T-helper 1 cell treated with Interleukin-12 subunit alpha and Interleukin-12 subunit beta and Interleukin-4 antibody, amounts not matched to agents 30 μg/mL and 1 μg/mL, for 36 hours (primary cell): Measurements from ENCODE around the gene RPS21.
"Not testable (repeated sequence)": the region's sequence is repeated elsewhere in the genome, so short reads cannot be mapped to it uniquely, and the experiment has no call there.

ENCODE experiments used
- H3K27ac Mint-ChIP-seq: one replicate; pipeline ENCODE4 v1.8.0; 2021; ENCODE audit warnings: mild to moderate bottlenecking, mixed read lengths
- H3K27me3 Mint-ChIP-seq: one replicate; pipeline ENCODE4 v1.8.0; 2021; ENCODE audit warnings: low read depth, mixed read lengths
- H3K36me3 Mint-ChIP-seq: one replicate; pipeline ENCODE4 v1.8.0; 2021; ENCODE audit warnings: low read depth, mixed read lengths
- H3K4me1 Mint-ChIP-seq: one replicate; pipeline ENCODE4 v1.8.0; 2021; ENCODE audit warnings: low read depth, mixed read lengths
- H3K4me3 Mint-ChIP-seq: one replicate; pipeline ENCODE4 v1.8.0; 2021; ENCODE audit warnings: mild to moderate bottlenecking, moderate library complexity, mixed read lengths
- H3K9me3 Mint-ChIP-seq: one replicate; pipeline ENCODE4 v1.8.0; 2021; ENCODE audit warnings: mixed read lengths

RPS21 gene

DNA sequence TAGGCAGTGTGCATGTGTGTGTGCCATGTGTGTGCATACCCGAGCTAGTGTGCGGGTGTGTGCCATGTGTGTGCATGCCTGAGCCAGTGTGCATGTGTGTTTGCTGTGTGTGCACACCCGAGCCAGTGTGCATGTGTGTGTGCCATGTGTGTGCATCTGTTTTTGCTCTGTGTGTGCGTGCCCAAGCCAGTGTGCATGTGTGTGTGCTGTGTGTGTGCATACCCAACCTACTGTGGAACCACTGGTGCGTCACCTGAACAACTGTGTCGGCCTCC lies 34.8 kb downstream of the RPS21 start:
- no peaks in the 10 kb centered on the region for H3K9me3 Mint-ChIP-seq
- H3K4me3 Mint-ChIP-seq: no peak overlapping the region
- no peak overlapping the region for H3K27ac Mint-ChIP-seq
- no peaks in the 10 kb centered on the region for H3K4me1 Mint-ChIP-seq
- no peaks in the 10 kb centered on the region for H3K36me3 Mint-ChIP-seq
- no peaks in the 10 kb centered on the region for H3K27me3 Mint-ChIP-seq

DNA sequence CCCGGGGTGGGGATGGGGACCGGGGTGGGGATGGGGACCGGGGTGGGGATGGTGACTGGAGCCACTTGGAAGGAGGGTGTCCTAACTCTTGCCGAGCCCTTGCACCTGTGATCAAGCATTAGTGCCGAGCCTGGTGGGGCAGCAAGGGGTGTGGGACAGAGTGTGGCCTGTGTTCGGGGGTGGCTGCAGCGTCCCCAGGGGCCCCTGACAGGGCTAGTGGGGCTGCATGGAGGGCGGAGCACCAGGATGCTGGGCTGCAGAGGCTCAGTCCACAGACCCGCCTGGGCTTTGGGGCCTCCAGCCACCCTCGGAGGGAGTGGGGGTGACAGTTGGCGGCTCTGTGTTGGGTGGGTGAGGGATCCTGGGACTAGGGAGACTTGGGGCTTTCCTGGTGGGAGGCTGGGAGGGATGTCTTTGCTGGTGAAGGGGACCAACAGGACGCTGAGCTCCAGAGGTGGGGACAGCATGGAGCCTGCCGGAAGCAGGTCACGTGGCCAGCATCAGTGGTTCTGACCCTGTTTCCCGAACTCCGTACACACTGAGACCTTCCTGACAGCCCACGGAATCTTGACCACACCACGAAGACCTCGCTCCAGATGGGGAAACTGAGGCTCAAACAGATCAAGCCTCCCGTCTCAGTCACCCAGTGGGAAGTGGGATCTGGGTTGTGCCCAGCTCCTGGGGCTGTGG lies 35.9 kb downstream of the RPS21 start:
- H3K4me3 Mint-ChIP-seq: no peak overlapping the region
- H3K4me1 Mint-ChIP-seq: no peaks in the 10 kb centered on the region
- no peaks in the 10 kb centered on the region for H3K9me3 Mint-ChIP-seq
- no peaks in the 10 kb centered on the region for H3K36me3 Mint-ChIP-seq
- no peaks in the 10 kb centered on the region for H3K27me3 Mint-ChIP-seq
- H3K27ac Mint-ChIP-seq: no peak overlapping the region

DNA sequence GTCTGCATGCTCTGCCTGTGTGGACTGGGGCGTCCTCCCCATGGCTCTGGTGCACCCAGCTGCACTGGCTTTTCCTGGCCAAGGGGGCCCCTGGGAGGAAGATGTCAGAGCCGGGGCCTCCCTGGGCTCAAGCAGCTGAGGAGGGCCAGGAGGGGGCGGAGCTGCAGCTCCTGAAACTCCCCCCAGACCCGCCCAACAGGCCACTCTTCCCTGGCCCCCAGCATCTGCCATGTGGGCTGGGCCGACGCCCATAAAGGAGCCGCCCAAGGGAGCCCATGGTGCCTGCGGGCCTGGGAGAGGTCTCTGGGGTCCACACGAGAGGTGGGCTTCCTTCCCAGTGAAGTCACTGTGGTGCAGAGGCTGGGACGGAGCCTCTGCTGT lies 36.4 kb downstream of the RPS21 start:
- Mint-ChIP-seq H3K27me3 (no peaks in the 10 kb centered on the region), H3K4me3 (no peak overlapping the region), H3K9me3 (no peaks in the 10 kb centered on the region), H3K36me3 (no peaks in the 10 kb centered on the region), H3K27ac (no peak overlapping the region), H3K4me1 (no peaks in the 10 kb centered on the region)

DNA sequence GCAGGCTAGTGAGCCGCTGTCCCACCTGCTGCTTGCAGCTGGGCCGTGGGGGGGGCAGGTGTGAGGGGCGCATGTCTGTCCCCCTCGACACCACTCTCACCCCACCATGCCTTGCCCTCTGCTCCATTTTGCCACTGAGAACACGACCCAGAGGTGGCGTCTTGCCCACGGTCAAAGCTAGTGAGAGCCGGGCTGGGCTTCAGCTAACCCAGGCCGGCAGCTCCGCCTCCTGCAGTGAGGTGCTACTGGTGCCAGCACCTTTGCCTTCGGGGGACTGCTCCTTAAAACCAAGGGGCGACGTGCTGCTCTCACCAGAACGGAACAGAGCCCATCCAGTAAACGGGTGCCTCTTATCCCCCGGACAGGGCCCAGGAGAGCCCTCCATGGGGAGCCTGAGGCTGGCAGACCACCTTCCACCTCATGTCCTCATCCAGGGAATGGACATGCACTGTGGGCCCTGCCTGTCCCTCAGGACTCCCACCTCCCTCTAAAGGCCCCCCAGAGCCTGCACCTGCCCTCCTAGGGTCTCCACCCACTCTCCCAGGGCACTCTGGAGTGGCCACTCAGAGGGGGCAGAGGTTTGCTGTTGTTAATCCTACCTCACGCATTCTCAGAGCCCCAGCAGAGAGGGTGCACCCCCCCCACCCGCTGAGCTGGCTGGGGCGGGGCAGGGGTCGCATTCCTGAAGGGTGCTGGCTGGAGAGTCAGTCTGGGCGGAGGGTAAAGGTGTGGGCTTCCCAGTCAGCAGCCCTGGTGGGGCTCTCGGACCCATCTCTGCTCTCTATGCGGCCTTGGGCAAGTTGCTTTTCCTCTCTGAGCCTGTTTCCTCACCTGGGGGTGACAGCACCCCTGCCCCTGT lies 37.6 kb downstream of the RPS21 start:
- H3K27ac Mint-ChIP-seq: no peak overlapping the region
- H3K9me3 Mint-ChIP-seq: no peaks in the 10 kb centered on the region
- no peaks in the 10 kb centered on the region for H3K36me3 Mint-ChIP-seq
- H3K27me3 Mint-ChIP-seq: no peaks in the 10 kb centered on the region
- H3K4me1 Mint-ChIP-seq: no peaks in the 10 kb centered on the region
- no peak overlapping the region for H3K4me3 Mint-ChIP-seq

DNA sequence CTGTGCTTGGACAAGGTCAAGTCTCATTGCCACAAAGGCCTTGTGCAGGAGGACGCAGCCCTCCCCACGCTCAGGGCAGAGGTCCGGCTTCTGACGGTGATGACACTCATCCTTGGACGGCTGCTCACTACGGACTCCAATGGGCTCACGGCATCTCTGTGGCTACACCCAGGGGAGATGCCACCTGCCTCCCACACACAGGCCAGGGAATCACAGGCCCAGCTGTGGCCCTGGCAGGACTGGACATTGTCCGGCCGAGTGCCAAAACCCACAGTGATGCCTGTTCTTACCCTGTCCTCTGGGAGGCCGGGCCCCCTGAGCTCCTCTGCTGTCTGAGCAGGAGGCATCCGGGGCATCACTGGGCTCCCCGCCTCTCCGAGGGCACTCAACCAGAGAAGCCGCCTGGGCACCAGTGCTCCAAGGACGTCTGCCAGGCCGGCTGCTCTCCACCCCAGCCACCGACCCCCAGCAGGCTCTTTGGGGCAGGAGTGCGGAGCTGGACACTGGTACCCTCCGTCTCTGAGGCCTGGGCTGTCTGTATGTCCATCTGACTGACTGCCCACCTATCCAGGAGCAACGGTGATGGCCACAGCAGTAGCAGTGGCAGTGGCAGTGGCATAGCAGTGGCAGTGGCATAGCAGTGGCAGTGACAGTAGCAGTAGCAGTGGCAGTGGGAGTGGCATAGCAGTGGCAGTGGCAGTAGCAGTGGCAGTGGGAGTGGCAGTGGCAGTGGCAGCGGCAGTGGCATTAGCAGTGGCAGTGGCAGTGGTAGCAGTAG lies 38.6 kb downstream of the RPS21 start:
- H3K27me3 Mint-ChIP-seq: no peaks in the 10 kb centered on the region
- no peaks in the 10 kb centered on the region for H3K9me3 Mint-ChIP-seq
- H3K4me3 Mint-ChIP-seq: no peak overlapping the region
- no peaks in the 10 kb centered on the region for H3K36me3 Mint-ChIP-seq
- H3K4me1 Mint-ChIP-seq: no peaks in the 10 kb centered on the region
- H3K27ac Mint-ChIP-seq: no peak overlapping the region

DNA sequence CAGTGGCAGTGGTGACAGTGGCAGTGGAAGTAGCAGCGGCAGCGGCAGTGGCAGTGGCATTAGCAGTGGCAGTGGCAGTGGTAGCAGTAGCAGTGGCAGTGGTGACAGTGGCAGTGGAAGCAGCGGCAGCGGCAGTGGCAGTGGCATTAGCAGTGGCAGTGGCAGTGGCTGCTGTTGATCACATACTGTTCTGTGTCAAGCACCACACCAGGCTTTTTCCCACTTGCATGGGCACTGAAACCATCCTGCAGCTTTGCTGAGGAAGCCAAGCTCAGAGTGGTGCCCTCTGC lies 39.1 kb downstream of the RPS21 start:
- not testable (repeated sequence) for H3K9me3 Mint-ChIP-seq, H3K4me3 Mint-ChIP-seq, H3K4me1 Mint-ChIP-seq, H3K27me3 Mint-ChIP-seq, H3K27ac Mint-ChIP-seq, H3K36me3 Mint-ChIP-seq

DNA sequence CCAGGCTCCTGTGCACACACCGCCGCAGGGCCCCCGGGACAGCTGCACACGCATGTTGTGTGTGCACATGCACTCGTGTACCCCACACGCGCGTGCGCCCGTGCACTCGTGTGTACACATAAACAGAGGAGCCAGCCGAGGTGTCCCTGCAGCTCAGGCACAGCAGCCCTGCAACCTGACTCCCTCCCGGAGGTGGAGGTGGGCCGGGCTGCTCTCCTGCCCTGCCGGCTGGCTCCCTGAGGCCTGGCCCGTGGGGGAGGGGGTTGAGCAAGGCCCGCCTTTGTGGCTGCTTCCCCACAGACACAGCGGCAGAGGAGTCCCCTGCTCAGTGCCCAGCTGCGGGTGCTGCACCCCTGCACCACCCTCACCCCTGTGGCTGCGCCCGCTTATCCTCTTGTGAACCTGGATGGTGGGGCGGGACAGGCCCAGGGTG lies 39.8 kb downstream of the RPS21 start:
- no peaks in the 10 kb centered on the region for H3K9me3 Mint-ChIP-seq
- no peak overlapping the region for H3K27ac Mint-ChIP-seq
- H3K36me3 Mint-ChIP-seq: no peaks in the 10 kb centered on the region
- H3K4me1 Mint-ChIP-seq: no peaks in the 10 kb centered on the region
- no peaks in the 10 kb centered on the region for H3K27me3 Mint-ChIP-seq
- H3K4me3 Mint-ChIP-seq: no peak overlapping the region

DNA sequence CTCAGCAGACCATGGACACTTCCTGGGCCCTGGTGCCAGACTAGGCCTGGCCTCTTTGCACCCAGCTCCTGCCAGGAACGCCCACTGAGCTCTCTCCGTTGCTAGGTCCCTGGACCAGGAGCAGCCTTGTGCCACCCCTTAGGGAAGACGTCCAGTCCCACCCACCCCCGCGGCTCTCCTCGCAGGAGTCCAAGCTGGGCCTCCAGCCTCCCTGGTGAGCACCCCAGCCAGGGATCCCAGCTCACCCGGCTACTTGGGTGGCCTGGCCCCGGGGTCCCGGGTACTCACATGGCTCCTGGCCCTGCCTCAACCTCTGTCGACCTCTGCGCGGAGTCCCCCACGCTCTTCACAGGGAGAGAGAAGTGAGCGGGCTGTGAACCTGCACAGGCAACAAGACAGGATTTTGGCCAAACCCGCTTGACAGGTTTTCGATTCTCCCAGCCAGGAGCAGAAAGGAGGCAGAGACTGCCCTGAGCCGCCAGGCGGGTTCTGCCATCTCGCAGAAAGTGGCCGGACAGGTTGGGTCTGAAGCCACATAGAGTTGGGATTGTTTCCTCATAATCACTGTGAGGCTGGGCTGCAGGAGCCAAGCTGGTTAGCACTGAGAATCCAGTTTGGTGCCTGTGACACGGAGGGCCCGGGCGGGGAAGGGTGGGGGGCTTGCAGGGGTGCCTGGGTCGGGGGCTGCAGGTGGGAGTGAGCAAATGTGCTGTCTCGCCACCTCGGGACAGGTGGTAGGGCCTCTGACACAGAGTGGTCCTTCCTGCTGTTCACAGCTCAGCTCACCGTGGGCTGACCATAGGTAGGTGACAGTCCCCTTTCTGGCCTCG lies 40.5 kb downstream of the RPS21 start, which contains the start of gene RBBP8NL:
RBBP8NL (minus strand) TSS at position 368 of the 830 bp plus-strand sequence. CDS start 7,892 bp downstream, outside the sequence.
- no peaks in the 10 kb centered on the region for H3K9me3 Mint-ChIP-seq
- H3K4me1 Mint-ChIP-seq: no peaks in the 10 kb centered on the region
- H3K27ac Mint-ChIP-seq: no peak within 1 kb of the TSS
- no peak within 1 kb of the TSS for H3K4me3 Mint-ChIP-seq
- H3K36me3 Mint-ChIP-seq: no peaks in the 10 kb centered on the region
- H3K27me3 Mint-ChIP-seq: no peaks in the 10 kb centered on the region

DNA sequence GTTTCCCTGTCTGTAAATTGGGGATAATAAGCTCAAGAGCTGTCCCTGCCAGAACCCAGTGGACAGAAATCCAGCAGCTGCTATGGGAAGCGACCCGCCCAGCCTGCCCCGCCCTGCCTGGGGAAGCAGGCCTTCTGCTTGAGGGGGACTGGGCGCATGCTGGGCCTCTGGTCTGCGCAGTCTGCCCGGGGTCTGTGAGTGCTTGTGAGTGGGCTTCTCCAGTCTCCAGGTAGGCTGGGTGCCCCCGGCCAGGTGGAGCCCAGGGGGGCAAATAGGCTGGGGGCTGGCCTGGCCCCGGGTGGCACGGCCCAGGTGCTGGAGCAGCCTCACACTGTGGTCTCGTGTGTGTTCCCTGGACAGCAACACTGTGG lies 41.1 kb downstream of the RPS21 start:
- Mint-ChIP-seq H3K4me1 (no peaks in the 10 kb centered on the region), H3K4me3 (no peak overlapping the region), H3K9me3 (no peaks in the 10 kb centered on the region), H3K36me3 (no peaks in the 10 kb centered on the region), H3K27ac (no peak overlapping the region), H3K27me3 (no peaks in the 10 kb centered on the region)

DNA sequence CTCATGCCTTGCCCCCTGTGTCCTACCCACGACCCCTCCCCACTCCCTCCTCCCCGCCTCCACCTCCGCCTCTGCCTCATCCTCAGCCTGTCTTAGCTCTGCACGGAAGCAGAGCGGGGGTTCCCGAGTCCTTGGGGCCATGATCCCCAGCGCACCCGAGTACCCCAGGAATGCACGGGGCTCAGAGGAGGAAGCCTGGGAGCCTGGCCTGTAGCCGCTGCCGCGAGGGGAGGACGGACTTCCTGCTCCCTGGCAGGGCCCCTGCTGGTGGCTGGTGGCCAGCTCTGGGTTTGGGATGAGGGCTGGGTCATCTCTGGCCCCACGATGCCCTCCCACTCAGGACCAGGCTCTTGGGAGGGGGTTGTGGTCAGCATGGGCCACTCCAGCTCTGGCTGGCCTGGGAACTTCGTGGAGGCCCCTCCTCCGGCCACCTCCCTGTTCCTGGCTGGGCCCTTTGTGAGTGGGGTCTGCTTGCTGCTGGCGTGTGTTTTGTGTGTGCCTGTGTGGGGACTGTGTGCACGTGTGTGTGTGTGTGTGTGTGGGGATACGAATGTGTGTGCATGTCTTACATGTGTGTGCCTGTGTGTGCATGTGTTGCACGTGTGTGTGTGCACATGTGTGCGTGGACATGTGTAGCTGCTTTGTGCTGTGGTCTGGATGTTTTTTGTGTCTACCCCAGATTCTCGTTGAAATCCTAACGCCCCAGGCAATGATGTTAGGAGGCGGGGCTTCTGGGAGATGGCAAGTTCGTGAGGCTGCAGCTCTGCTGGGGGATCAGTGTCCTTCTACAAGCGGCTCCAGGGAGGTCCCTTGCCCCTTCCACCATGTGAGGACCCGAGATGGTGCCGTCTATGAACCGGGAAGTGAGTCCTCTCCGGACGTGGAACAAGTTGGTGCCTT lies 41.7 kb downstream of the RPS21 start:
- Mint-ChIP-seq H3K36me3 (no peaks in the 10 kb centered on the region), H3K4me1 (no peaks in the 10 kb centered on the region), H3K4me3 (no peak overlapping the region), H3K27ac (no peak overlapping the region), H3K27me3 (peaks cover under 1% of the 10 kb centered on the region), H3K9me3 (no peaks in the 10 kb centered on the region)

DNA sequence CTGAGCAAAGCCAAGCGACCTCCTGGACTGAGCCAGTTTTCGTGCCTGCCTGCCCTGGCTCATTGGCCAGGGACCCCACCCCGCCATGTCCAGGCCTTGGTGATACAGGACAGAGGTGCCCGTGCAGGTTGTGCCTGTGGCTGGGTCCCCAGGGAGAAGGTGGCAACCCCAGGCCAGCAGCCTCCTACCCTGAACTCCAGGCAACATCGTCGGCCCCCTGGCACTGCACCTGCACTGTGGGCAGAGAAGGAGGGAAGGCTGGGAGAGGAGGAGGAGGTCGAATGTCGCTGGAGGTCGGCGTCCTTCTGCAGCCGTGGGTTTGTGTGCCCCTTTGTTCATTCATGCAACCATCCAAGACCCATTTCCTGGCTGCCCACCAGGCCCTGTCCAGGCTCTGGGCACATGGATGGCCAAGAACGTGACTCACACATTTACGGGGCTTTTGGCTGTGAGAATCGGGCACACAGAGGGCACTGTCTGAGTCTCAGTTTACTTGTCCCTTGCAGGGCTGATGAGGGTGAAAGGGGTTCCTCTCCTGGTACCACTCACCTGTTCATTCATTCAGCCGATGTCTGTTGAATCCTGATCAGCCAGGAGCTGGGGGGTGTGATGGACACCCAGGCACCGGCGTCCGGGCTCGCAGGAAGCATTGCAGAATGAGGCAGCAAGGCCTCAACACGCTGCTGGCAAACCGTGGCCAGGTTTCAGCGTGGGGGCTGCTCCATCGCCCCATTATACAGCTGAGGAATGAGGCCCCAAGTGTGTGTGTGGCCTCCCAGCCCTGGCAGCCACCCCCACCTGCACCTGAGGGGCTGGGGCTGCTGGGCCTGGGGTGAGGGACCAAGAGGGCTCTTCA lies 42.8 kb downstream of the RPS21 start:
- no peaks in the 10 kb centered on the region for H3K36me3 Mint-ChIP-seq
- H3K27me3 Mint-ChIP-seq: peaks cover 11% of the 10 kb centered on the region
- H3K27ac Mint-ChIP-seq: no peak overlapping the region
- H3K4me1 Mint-ChIP-seq: no peaks in the 10 kb centered on the region
- H3K4me3 Mint-ChIP-seq: no peak overlapping the region
- H3K9me3 Mint-ChIP-seq: no peaks in the 10 kb centered on the region

DNA sequence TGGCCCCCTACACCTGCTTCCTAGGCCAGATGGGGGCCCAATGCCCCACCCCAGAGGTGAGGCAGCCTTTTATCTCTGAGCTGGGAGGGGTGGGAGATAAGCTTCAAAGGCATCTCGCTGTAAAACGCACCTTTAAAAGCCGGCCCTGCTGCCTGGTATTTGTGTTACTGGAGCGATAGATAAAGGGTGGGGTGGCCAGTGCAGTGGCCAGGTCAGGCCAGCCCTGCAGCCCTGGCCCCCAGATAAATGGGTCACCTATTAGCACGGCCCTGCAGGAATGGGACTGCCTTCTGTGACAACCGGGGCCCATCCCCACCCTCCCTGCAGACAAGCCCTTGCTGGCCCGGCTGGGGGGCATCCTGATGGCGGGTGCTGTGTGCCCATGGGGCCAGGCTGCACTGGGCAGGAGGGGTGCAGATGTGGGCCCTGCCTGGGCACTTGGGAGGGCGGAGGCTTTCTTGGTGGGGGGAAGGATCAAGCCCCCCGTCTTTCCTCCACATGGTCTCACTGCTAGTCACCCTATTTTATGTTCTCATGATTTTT lies 43.5 kb downstream of the RPS21 start:
- H3K4me1 Mint-ChIP-seq: no peaks in the 10 kb centered on the region
- H3K27ac Mint-ChIP-seq: no peak overlapping the region
- no peaks in the 10 kb centered on the region for H3K9me3 Mint-ChIP-seq
- H3K4me3 Mint-ChIP-seq: no peak overlapping the region
- H3K27me3 Mint-ChIP-seq: peaks cover 18% of the 10 kb centered on the region
- no peaks in the 10 kb centered on the region for H3K36me3 Mint-ChIP-seq
